Loucy (cell line): Measurements from ENCODE around the gene TIFAB.

Experiments
- H2AFZ ChIP-seq: fragments of 200-600 bp; sonication (generic); 2 replicates; pipeline ENCODE4 v1.6.0; 2016; ENCODE audit warnings: antibody characterized with exemption, mild to moderate bottlenecking, low read length, moderate library complexity
- H3F3A ChIP-seq: fragments of 200-600 bp; 2 replicates; pipeline ENCODE4 v1.6.0; 2016; ENCODE audit warnings: antibody characterized with exemption, low read depth, mild to moderate bottlenecking
- H3K27me3 ChIP-seq: fragments of 200-600 bp; sonication (generic); 2 replicates; pipeline ENCODE4 v1.6.1; 2014; ENCODE audit warnings: low read length, mild to moderate bottlenecking; ENCODE audit not compliant: insufficient read depth, poor library complexity, severe bottlenecking
- H3K36me3 ChIP-seq: fragments of 200-600 bp; sonication (generic); 2 replicates; pipeline ENCODE4 v1.6.1; 2016; ENCODE audit warnings: low read length; ENCODE audit not compliant: insufficient read depth
- H3K4me1 ChIP-seq: fragments of 200-600 bp; sonication (generic); 2 replicates; pipeline ENCODE4 v1.5.1; 2014; ENCODE audit warnings: low read length, mild to moderate bottlenecking; ENCODE audit not compliant: insufficient read depth, poor library complexity, severe bottlenecking
- H3K4me2 ChIP-seq: fragments of 200-600 bp; sonication (generic); 2 replicates; pipeline ENCODE4 v1.6.0; 2014; ENCODE audit warnings: antibody characterized with exemption, low read length, low read depth, mild to moderate bottlenecking; ENCODE audit not compliant: poor library complexity, severe bottlenecking
- H3K4me3 ChIP-seq: fragments of 200-600 bp; sonication (generic); 2 replicates; pipeline ENCODE4 v1.5.1; 2014; ENCODE audit warnings: low read length, mild to moderate bottlenecking, mixed read lengths; ENCODE audit not compliant: poor library complexity, severe bottlenecking
- H3K79me2 ChIP-seq: fragments of 200-600 bp; sonication (generic); 2 replicates; pipeline ENCODE4 v1.6.1; 2014; ENCODE audit warnings: low read length; ENCODE audit not compliant: insufficient read depth
- H3K9ac ChIP-seq: fragments of 200-600 bp; sonication (generic); 2 replicates; pipeline ENCODE4 v1.6.0; 2014; ENCODE audit warnings: mild to moderate bottlenecking, low read depth, low read length, moderate library complexity; ENCODE audit not compliant: poor library complexity, severe bottlenecking
- H3K9me2 ChIP-seq: fragments of 200-600 bp; sonication (generic); replicated peaks from 2 replicates; pipeline ENCODE4 v1.6.1; 2016; ENCODE audit warnings: low read depth, low read length, mixed read lengths
- H3K9me3 ChIP-seq: fragments of 200-600 bp; sonication (generic); 2 replicates; pipeline ENCODE4 v1.6.1; 2014; ENCODE audit warnings: mild to moderate bottlenecking, antibody characterized with exemption, low read length, low read depth; ENCODE audit not compliant: insufficient read depth
- H4K20me1 ChIP-seq: fragments of 200-600 bp; sonication (generic); 2 replicates; pipeline ENCODE4 v1.6.0; 2014; ENCODE audit warnings: antibody characterized with exemption, low read length, mild to moderate bottlenecking; ENCODE audit not compliant: insufficient read depth, poor library complexity, severe bottlenecking
- CTCF ChIP-seq: fragments of 200-600 bp; sonication (generic); conservative IDR thresholded peaks from 2 replicates; pipeline ENCODE4 v1.5.1; 2014; ENCODE audit warnings: mild to moderate bottlenecking, antibody characterized with exemption, low read length
- EZH2phosphoT487 ChIP-seq: fragments of 200-600 bp; IDR thresholded peaks from 2 replicates; pipeline ENCODE4 v1.6.1; 2018; ENCODE audit warnings: antibody characterized with exemption, mild to moderate bottlenecking, moderate library complexity, borderline replicate concordance

The TIFAB gene

GRCh38 chr5:135483254-135483653 is 31.1 kb upstream of the TIFAB start:
- TF ChIP-seq CTCF (no peak), EZH2phosphoT487 (no peak)
- Histone ChIP-seq H3K9ac (no peak overlapping the region), H3F3A (no peaks in the 10 kb centered on the region), H3K9me3 (no peaks in the 10 kb centered on the region), H3K36me3 (no peaks in the 10 kb centered on the region), H3K4me2 (no peak overlapping the region), H4K20me1 (no peaks in the 10 kb centered on the region), H3K4me1 (no peaks in the 10 kb centered on the region), H3K9me2 (no peaks in the 10 kb centered on the region), H2AFZ (no peak overlapping the region), H3K4me3 (no peak overlapping the region), H3K27me3 (no peaks in the 10 kb centered on the region), H3K79me2 (no peaks in the 10 kb centered on the region)

- H3K79me2 ChIP-seq: no peaks in the 10 kb centered on the region
Measured at GRCh38 chr5:135482381-135482933, 30.3 kb upstream of the TIFAB start.

GRCh38 chr5:135481909-135482311 is 29.8 kb upstream of the TIFAB start:
- Histone ChIP-seq H3F3A (no peaks in the 10 kb centered on the region), H3K4me1 (no peaks in the 10 kb centered on the region), H3K27me3 (no peaks in the 10 kb centered on the region), H3K79me2 (no peaks in the 10 kb centered on the region), H3K9me3 (no peaks in the 10 kb centered on the region), H2AFZ (no peak overlapping the region), H4K20me1 (no peaks in the 10 kb centered on the region), H3K4me3 (no peak overlapping the region), H3K36me3 (no peaks in the 10 kb centered on the region), H3K9me2 (no peaks in the 10 kb centered on the region), H3K4me2 (no peak overlapping the region), H3K9ac (no peak overlapping the region)
- TF ChIP-seq EZH2phosphoT487 (no peak), CTCF (no peak)

More at GRCh38 chr5:135482381-135482933, 30.3 kb upstream of the TIFAB start:
- TF ChIP-seq EZH2phosphoT487 (no peak), CTCF (no peak)
- Histone ChIP-seq H3F3A (no peaks in the 10 kb centered on the region), H3K4me1 (no peaks in the 10 kb centered on the region), H3K9me3 (no peaks in the 10 kb centered on the region), H2AFZ (no peak overlapping the region), H3K9me2 (no peaks in the 10 kb centered on the region), H3K27me3 (no peaks in the 10 kb centered on the region), H3K4me2 (no peak overlapping the region), H4K20me1 (no peaks in the 10 kb centered on the region), H3K9ac (no peak overlapping the region), H3K36me3 (no peaks in the 10 kb centered on the region), H3K4me3 (no peak overlapping the region)
